Thymus (tissue), 14 donors: ENCODE measurements around the gene MFSD8. TPM values are rescaled to one million over a fixed set of nuclear protein-coding genes. Genes with fewer than 3 reads are reported as not detected.
A peak's percentile ranks its signal among the peaks of the same experiment; 100 is the strongest.
"Not testable (repeated sequence)": the region's sequence is repeated elsewhere in the genome, so short reads cannot be mapped to it uniquely, and the experiment has no call there.

Experiments used
- DNase-seq, 9 donors: peaks; one replicate each; pipeline ENCODE4 v3.0.0-alpha.2; 2013; ENCODE audit warnings: low spot score in 9 of 9, low read depth in 6 of 9, missing footprints in 1 of 9
- H3K27ac ChIP-seq, 2 donors: one replicate each; pipeline ENCODE4 v1.5.1; 2013; ENCODE audit warnings: control low read depth in 1 of 2, low read depth in 1 of 2, low read length in 1 of 2, mild to moderate bottlenecking in 1 of 2, moderate library complexity in 1 of 2
- H3K27me3 ChIP-seq, 2 donors: one replicate each; pipeline ENCODE4 v1.5.1; 2013; ENCODE audit warnings: low read length in 1 of 2; ENCODE audit not compliant: control insufficient read depth in 2 of 2, insufficient read depth in 1 of 2
- H3K36me3 ChIP-seq, 2 donors: one replicate each; pipeline ENCODE4 v1.5.1; 2013; ENCODE audit warnings: low read length in 1 of 2, mild to moderate bottlenecking in 1 of 2, moderate library complexity in 1 of 2; ENCODE audit not compliant: control insufficient read depth in 2 of 2, insufficient read depth in 2 of 2
- H3K4me1 ChIP-seq, 2 donors: one replicate each; pipeline ENCODE4 v1.5.1; 2013; ENCODE audit warnings: low read length in 2 of 2; ENCODE audit not compliant: control insufficient read depth in 2 of 2, insufficient read depth in 2 of 2
- H3K4me3 ChIP-seq, 2 donors: one replicate each; pipeline ENCODE4 v1.5.1; 2013; ENCODE audit warnings: low read length in 2 of 2, control low read depth in 1 of 2, mild to moderate bottlenecking in 1 of 2
- H3K9me3 ChIP-seq, 2 donors: one replicate each; pipeline ENCODE4 v1.5.1; 2013; ENCODE audit warnings: low read length in 1 of 2, mild to moderate bottlenecking in 1 of 2; ENCODE audit not compliant: control insufficient read depth in 2 of 2, insufficient read depth in 1 of 2
- WGBS: extraction: QIAGEN DNeasy Blood & Tissue Kit; methylation state at CpG from one replicate; pipeline ENCODE4 v1.1.7; 2013; 5-methylcytosine and 5-hydroxymethylcytosine counted together
- long read RNA-seq, 10 donors: transcript quantifications; one replicate each; lab custom pipeline, GENCODE V29; 2026
- polyA plus RNA-seq: library from polyadenylated mRNA; stranded (reverse); fragments of 200-250 nt; gene quantifications from one replicate; pipeline ENCODE4 v1.2.3, GENCODE V29; 2013
- total RNA-seq: library from RNA; stranded (reverse); fragments of 120-200 nt; gene quantifications from one replicate; pipeline ENCODE4 v1.2.4, GENCODE V29; 2013
- donor health status: healthy.

MFSD8 gene, protein sequence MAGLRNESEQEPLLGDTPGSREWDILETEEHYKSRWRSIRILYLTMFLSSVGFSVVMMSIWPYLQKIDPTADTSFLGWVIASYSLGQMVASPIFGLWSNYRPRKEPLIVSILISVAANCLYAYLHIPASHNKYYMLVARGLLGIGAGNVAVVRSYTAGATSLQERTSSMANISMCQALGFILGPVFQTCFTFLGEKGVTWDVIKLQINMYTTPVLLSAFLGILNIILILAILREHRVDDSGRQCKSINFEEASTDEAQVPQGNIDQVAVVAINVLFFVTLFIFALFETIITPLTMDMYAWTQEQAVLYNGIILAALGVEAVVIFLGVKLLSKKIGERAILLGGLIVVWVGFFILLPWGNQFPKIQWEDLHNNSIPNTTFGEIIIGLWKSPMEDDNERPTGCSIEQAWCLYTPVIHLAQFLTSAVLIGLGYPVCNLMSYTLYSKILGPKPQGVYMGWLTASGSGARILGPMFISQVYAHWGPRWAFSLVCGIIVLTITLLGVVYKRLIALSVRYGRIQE
- total RNA-seq = 18.1 TPM
- polyA plus RNA-seq = 31.2 TPM
- long read RNA-seq, donor 1 = 0 reads
- long read RNA-seq, donor 2 = 0 reads
- long read RNA-seq, donor 3, full-length matches to known transcripts = 10 of 10 reads
- long read RNA-seq, donor 3, partial matches to known transcripts = 0 of 10 reads
- long read RNA-seq, donor 3, other reads (novel, unspliced or antisense) = 0 of 10 reads
- long read RNA-seq, donor 4, partial matches to known transcripts = 13 of 20 reads
- long read RNA-seq, donor 4, other reads (novel, unspliced or antisense) = 5 of 20 reads
- long read RNA-seq, donor 5, full-length matches to known transcripts = 6 of 6 reads
- long read RNA-seq, donor 5, partial matches to known transcripts = 0 of 6 reads
- long read RNA-seq, donor 5, other reads (novel, unspliced or antisense) = 0 of 6 reads
- long read RNA-seq, donor 6, full-length matches to known transcripts = 4 of 14 reads
- long read RNA-seq, donor 6, partial matches to known transcripts = 10 of 14 reads
- long read RNA-seq, donor 6, other reads (novel, unspliced or antisense) = 0 of 14 reads
- long read RNA-seq, donor 7, partial matches to known transcripts = 18 of 20 reads
- long read RNA-seq, donor 7, other reads (novel, unspliced or antisense) = 0 of 20 reads
- long read RNA-seq, donor 8, full-length matches to known transcripts = 3 of 3 reads
- long read RNA-seq, donor 8, partial matches to known transcripts = 0 of 3 reads
- long read RNA-seq, donor 8, other reads (novel, unspliced or antisense) = 0 of 3 reads
- long read RNA-seq, donor 9, full-length matches to known transcripts = 4 of 12 reads
- long read RNA-seq, donor 9, partial matches to known transcripts = 8 of 12 reads
- long read RNA-seq, donor 9, other reads (novel, unspliced or antisense) = 0 of 12 reads
- long read RNA-seq, donor 10, full-length matches to known transcripts = 2 of 2 reads
- long read RNA-seq, donor 10, partial matches to known transcripts = 0 of 2 reads
- long read RNA-seq, donor 10, other reads (novel, unspliced or antisense) = 0 of 2 reads

DNA sequence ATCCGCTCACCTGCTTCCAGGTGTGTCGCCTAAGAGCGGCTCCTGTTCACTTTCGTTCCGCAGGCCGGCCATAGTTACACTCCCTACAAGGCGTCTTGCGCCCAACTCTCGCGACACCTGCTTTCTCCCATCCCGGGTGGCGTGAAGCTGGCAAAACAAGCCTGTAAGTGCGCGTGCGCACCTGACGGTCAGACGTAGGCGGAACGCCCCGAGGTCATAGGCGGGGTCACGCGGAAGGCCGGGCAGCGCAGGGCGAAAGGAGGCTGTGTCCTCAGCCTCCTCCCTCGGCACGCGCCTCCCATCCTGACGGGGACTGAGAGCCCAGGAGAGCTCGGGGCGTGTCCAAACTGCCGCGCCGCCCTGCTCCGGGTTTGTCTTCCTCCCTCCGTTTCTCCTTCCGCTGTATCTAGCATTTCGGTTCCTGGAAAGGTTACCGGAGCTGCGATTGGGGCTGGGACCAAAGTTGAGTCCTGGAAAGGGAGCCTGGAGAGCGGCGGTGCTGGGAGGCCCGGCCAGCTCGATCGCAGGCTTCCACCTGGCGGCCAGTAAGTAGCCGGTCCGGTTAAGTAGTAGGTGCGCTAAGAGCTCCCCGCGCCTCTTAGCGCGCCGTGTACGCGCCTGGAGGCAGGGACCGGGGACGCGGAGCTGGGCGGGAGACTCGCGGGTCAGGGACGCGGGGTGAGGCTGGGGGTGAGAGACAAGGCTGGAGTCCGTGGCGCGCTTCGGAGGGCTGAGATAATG, at the start of gene MFSD8, which contains the start of gene ABHD18:
Gene MFSD8 (minus strand): TSS at position 112 of the 741 bp plus-strand sequence. CDS start 40 bp downstream, at position 72.
Gene ABHD18 (plus strand): TSS at position 345 of the 741 bp plus-strand sequence. CDS start 17,550 bp downstream, outside the sequence.
- peaks cover 0 to 4% of the 10 kb centered on the region in 2 donors for H3K4me1 ChIP-seq
- peak; percentile 95 to 99 (median 98) for DNase-seq
- H3K36me3 ChIP-seq = peaks cover 0 to 2% of the 10 kb centered on the region in 2 donors
- peak within 1 kb of the TSS; percentile 96 to 97 for H3K27ac ChIP-seq
- H3K4me3 ChIP-seq = peak within 1 kb of the TSS; percentile 73 to 97
- WGBS = under 1% methylated on average over 69 of the region's 69 CpGs
- H3K9me3 ChIP-seq = no peaks in the 10 kb centered on the region
- H3K27me3 ChIP-seq = no peaks in the 10 kb centered on the region

DNA sequence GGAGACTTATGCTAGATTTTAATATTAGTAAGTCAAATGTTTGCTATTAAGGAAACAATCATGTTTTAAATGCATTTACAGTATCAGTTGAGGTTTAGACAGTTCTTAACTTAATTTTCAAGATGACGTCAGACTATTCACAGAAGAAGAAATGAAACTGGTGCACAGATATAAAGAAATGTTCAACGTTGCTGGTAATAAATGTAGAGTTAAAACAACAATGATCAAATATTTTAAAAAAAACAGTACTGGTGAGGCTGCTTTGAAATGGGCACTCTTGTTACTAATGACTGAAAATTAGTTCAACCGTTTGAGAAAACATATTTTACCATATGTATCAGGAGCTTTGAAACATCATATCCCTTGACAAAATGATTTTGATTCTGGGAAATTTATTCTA, 44.5 kb upstream of the MFSD8 start:
- Histone ChIP-seq H3K36me3 (peaks cover 4 to 20% of the 10 kb centered on the region in 2 donors), H3K4me3 (no peak overlapping the region), H3K27ac (no peak overlapping the region), H3K9me3 (no peaks in the 10 kb centered on the region), H3K4me1 (no peaks in the 10 kb centered on the region), H3K27me3 (no peaks in the 10 kb centered on the region)
- 94% methylated on average over 3 of the region's 3 CpGs for WGBS
- DNase-seq = no peak

DNA sequence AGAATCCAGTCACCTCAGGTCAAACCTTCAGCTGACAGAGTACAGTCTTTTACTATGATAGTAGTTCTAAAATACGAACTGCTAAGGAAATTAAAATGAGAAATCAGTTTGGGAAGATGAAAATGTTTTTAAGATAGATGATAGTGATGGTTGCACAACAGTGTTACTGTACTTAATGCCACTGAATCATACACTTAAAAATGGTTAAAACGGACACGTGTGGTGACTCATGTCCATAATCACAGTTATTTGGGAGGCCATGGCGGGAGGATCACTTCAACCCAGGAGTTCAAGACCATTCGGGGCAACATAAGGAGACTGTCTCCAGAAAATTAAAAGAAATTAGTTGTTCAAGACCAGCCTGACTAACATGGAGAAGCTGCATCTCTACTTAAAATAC, 41.6 kb upstream of the MFSD8 start:
- 98% methylated on average over 5 of the region's 5 CpGs for WGBS
- H3K4me1 ChIP-seq = no peaks in the 10 kb centered on the region
- no peak overlapping the region for H3K4me3 ChIP-seq
- no peak for DNase-seq
- H3K27me3 ChIP-seq = no peaks in the 10 kb centered on the region
- no peaks in the 10 kb centered on the region for H3K9me3 ChIP-seq
- H3K36me3 ChIP-seq = peaks cover 0 to 16% of the 10 kb centered on the region in 2 donors
- H3K27ac ChIP-seq = no peak overlapping the region

DNA sequence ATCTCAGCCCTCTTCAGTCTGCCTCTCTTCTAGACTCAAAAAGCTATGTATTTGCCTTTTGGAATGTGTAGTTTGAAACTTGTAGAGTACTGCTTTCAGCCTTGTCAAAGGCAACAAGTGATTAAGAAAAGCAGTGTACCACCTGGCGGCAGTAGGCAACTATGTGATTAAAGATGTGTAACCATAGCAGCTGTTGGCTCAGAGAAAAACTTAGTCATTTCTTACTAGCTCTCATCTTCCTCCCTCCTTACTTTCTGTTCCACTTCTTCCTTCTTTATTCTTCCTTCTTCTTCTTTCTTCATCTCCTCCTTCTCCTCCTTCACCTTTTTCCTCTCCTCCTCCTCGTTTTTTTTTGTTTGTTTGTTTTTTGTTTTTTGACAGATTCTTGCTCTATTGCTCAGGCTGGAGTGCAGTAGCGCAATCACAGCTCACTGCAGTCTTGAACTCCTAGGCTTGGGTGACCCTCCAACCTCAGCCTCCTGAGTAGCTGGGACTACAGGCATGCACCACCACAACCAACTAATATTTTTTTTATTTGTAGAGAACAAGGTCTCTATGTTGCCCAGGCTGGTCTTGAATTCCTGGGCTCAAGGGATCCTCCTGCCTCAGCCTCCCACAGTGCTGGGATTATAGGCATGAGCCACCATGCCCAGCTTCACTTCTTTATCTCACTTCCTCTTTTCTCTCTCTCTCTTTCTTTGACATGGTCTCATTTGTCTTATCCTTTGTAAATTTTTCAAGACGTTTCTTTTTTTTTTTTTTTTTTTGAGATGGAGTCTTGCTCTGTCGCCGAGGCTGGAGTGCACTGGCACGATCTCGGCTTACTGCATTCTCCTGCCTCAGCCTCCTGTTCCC, 32.8 kb upstream of the MFSD8 start:
- WGBS = 94% methylated on average over 8 of the region's 8 CpGs
- no peaks in the 10 kb centered on the region for H3K4me1 ChIP-seq
- peaks cover 0 to 10% of the 10 kb centered on the region in 2 donors for H3K9me3 ChIP-seq
- H3K27ac ChIP-seq = no peak overlapping the region
- H3K27me3 ChIP-seq = no peaks in the 10 kb centered on the region
- H3K4me3 ChIP-seq = no peak overlapping the region
- DNase-seq = peak in 1 of 9 donors; percentile 9
- H3K36me3 ChIP-seq = peaks cover 10 to 26% of the 10 kb centered on the region in 2 donors

DNA sequence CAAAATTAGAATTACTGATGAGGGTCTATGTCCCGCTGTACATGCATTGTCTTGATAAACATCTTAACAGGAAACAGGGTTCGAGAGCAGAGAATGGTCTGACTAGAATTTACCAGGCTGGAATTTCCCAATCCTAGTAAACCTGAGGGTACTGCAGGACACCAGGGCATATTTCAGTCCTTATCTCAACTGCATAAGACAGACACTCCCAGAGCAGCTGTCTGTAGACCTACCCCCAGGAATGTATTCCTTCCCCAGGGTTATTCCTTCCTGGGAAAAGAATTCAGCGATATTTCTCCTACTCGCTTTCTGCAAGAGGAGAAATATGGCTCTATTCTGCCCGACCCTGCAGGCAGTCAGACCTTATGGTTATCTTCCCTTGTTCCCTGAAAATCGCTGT, 31.5 kb upstream of the MFSD8 start:
- not testable (repeated sequence) for H3K9me3 ChIP-seq, H3K27me3 ChIP-seq, DNase-seq, H3K4me1 ChIP-seq, H3K4me3 ChIP-seq, H3K27ac ChIP-seq
- 99% methylated on average over 6 of the region's 6 CpGs for WGBS
- H3K36me3 ChIP-seq = peaks cover 10 to 30% of the 10 kb centered on the region in 2 donors

DNA sequence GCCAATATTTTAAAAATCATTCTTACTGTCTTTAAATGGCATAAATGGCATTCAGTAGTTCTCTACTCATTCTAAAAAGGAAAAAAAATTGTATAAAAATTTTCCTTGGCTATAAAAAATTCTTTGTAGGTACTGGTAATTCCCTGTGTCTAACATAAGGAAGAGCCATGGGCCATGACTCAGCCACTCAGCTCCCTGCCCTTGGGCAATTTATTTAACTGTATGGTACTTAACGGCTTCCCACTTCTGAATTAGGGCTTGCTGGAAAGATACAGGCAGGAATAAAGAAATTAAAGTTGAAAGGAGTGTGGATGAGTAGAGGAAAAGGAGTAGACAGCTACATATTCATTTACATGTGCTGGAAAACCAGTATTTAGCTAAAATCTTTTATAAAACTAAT, 30.8 kb upstream of the MFSD8 start:
- H3K9me3 ChIP-seq = peaks cover 0 to 12% of the 10 kb centered on the region in 2 donors
- 93% methylated on average over 1 of the region's 1 CpG for WGBS
- no peak overlapping the region for H3K27ac ChIP-seq
- no peak for DNase-seq
- H3K4me3 ChIP-seq = no peak overlapping the region
- no peaks in the 10 kb centered on the region for H3K27me3 ChIP-seq
- H3K36me3 ChIP-seq = peaks cover 15 to 32% of the 10 kb centered on the region in 2 donors
- no peaks in the 10 kb centered on the region for H3K4me1 ChIP-seq

DNA sequence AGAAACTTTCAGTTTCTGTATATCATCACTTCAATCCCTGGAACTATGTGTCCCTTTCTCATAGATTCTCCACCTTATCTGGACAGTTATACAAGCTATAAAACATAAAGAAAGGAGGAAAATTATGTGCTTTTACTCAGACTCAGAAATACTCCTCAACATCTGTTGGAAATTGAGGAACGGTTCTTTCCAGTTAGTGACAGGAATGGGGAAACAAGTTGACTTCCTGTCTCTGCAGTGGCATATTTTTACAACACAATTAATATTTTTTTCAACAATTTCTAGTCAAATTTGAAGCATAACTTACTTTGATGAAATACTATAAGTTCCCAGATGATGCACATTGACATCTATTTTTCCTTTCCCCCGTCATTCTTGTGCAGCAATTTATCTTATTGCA, 28.2 kb upstream of the MFSD8 start:
- Histone ChIP-seq H3K36me3 (peaks cover 10 to 25% of the 10 kb centered on the region in 2 donors), H3K9me3 (peaks cover 0 to 9% of the 10 kb centered on the region in 2 donors), H3K4me1 (no peaks in the 10 kb centered on the region), H3K27me3 (no peaks in the 10 kb centered on the region), H3K27ac (no peak overlapping the region), H3K4me3 (no peak overlapping the region)
- DNase-seq = no peak
- 62% methylated on average over 2 of the region's 2 CpGs for WGBS
